Head of caudate nucleus (tissue), 42 donors: ENCODE measurements around the gene RMDN2.
A peak's percentile ranks its signal among the peaks of the same experiment; 100 is the strongest.
"Not testable (repeated sequence)": the region's sequence is repeated elsewhere in the genome, so short reads cannot be mapped to it uniquely, and the experiment has no call there.

ENCODE experiments used
- DNase-seq, 42 donors: peaks; one replicate each; pipeline versions ENCODE4 v3.0.0 to v3.0.0-alpha.2; 2020 to 2021; ENCODE audit warnings: mixed read lengths in 7 of 42
- intact Hi-C: fragments of 100-400 bp; cut with DNase I; formaldehyde crosslinking; loops from one replicate; pipeline ENCODE4 v1.15.0; 2022

Gene RMDN2

GRCh38 chr2:37976411-37976810 lies 51.3 kb downstream of the RMDN2 start:
- DNase-seq = no peak
- intact Hi-C loops = no loop called here

GRCh38 chr2:37982147-37982582 lies 57.1 kb downstream of the RMDN2 start:
- peak; percentile 25 to 89 (median 73) for DNase-seq
- intact Hi-C loops = loop anchor here (2.0 kb wide), 1 partner anchor 293 kb away; no protein-coding TSS in a partner anchor

- intact Hi-C loops = loop anchor here (2.0 kb wide), 1 partner anchor 292 kb away; no protein-coding TSS in a partner anchor
- no peak for DNase-seq
These were observed 57.8 kb downstream of the RMDN2 start for GRCh38 chr2:37982847-37983246.

GRCh38 chr2:37983719-37984118 lies 58.6 kb downstream of the RMDN2 start:
- intact Hi-C loops = loop anchor here (2.0 kb wide), 1 partner anchor 291 kb away; no protein-coding TSS in a partner anchor
- DNase-seq = no peak

- intact Hi-C loops = no loop called here
These were observed 59.1 kb downstream of the RMDN2 start for GRCh38 chr2:37984176-37984575.

GRCh38 chr2:37984589-37984988 lies 59.5 kb downstream of the RMDN2 start:
- intact Hi-C loops = no loop called here
- DNase-seq = no peak

More at GRCh38 chr2:37984176-37984575, 59.1 kb downstream of the RMDN2 start:
- DNase-seq = no peak

GRCh38 chr2:37985333-37985732 lies 60.2 kb downstream of the RMDN2 start:
- DNase-seq = no peak
- intact Hi-C loops = no loop called here

- intact Hi-C loops = no loop called here
- DNase-seq = no peak
These were observed 62.1 kb downstream of the RMDN2 start for GRCh38 chr2:37987098-37987775.

- intact Hi-C loops = no loop called here
- no peak for DNase-seq
These were observed 67.5 kb downstream of the RMDN2 start for GRCh38 chr2:37992601-37993000.

- DNase-seq = no peak
- intact Hi-C loops = no loop called here
These were observed 68.1 kb downstream of the RMDN2 start for GRCh38 chr2:37993143-37993542.

- intact Hi-C loops = no loop called here
- DNase-seq = peak in 5 of 42 donors; percentile 8 to 19 (median 10)
These were observed 72.5 kb downstream of the RMDN2 start for GRCh38 chr2:37997629-37998028.

GRCh38 chr2:38000485-38001222 lies 75.6 kb downstream of the RMDN2 start:
- intact Hi-C loops = no loop called here
- DNase-seq = no peak

- DNase-seq, intact Hi-C loops: not testable (repeated sequence)
These were observed 85.1 kb downstream of the RMDN2 start for GRCh38 chr2:38010187-38010586.

- intact Hi-C loops = no loop called here
- DNase-seq = no peak
These were observed 85.9 kb downstream of the RMDN2 start for GRCh38 chr2:38010995-38011394.

- DNase-seq = no peak
- intact Hi-C loops = no loop called here
These were observed 88.2 kb downstream of the RMDN2 start for GRCh38 chr2:38013158-38013752.

- no peak for DNase-seq
- intact Hi-C loops = no loop called here
These were observed 91.1 kb downstream of the RMDN2 start for GRCh38 chr2:38016219-38016618.

- no peak for DNase-seq
- intact Hi-C loops = no loop called here
These were observed 92.7 kb downstream of the RMDN2 start for GRCh38 chr2:38017836-38018235.

- DNase-seq = not testable (repeated sequence)
These were observed 95.4 kb downstream of the RMDN2 start for GRCh38 chr2:38020359-38021069.

GRCh38 chr2:38021589-38021988 lies 96.5 kb downstream of the RMDN2 start:
- intact Hi-C loops = no loop called here

More at GRCh38 chr2:38020359-38021069, 95.4 kb downstream of the RMDN2 start:
- intact Hi-C loops = not testable (repeated sequence)

More at GRCh38 chr2:38021589-38021988, 96.5 kb downstream of the RMDN2 start:
- DNase-seq = no peak
